AG09309 (cell line): ENCODE results near the gene SETD2.
A peak's percentile ranks its signal among the peaks of the same experiment; 100 is the strongest.

ENCODE experiments used
- DNase-seq: peaks from one replicate; pipeline ENCODE4 v3.0.0-alpha.2; 2010; ENCODE audit warnings: low read depth
- H3K4me3 ChIP-seq: 2 replicates; pipeline ENCODE4 v1.5.1; 2011; ENCODE audit warnings: mild to moderate bottlenecking, low read depth, low read length, moderate library complexity; ENCODE audit not compliant: control insufficient read depth
- CTCF ChIP-seq: IDR thresholded peaks from 2 replicates; pipeline ENCODE4 v1.5.1; 2011; ENCODE audit warnings: mild to moderate bottlenecking, low read depth, low read length, inconsistent platforms; ENCODE audit not compliant: insufficient read depth, control insufficient read depth; ENCODE audit errors: missing control alignments

Gene SETD2

GRCh38 chr3:47113669-47114365 is 50.1 kb downstream of the SETD2 start:
- no peak for TF ChIP-seq CTCF
- no peak overlapping the region; the same call in 1 of the 2 replicates for H3K4me3 ChIP-seq
- DNase-seq, result peak; percentile 17

DNA sequence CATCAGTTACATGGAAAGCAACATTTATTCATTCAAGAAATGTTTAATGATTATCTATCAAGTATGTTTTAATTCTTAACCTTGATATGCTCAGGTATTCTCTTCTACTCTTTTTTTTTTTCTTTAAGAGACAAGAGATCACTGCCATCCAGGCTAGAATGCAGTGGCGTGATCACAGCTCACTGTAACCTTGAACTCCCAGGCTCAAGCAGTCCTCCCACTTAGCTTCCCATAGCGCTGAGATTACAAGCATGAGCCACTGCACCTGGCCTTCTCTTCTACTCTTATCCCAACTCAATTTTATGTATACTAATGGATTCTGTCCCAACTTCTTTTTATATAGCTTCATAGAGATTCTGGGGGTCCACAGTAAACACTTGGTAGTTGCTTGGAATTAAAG is 50.9 kb downstream of the SETD2 start:
- DNase-seq, result no peak
- H3K4me3 ChIP-seq, result no peak overlapping the region
- no peak for TF ChIP-seq CTCF

- TF ChIP-seq CTCF, result no peak
- no peak overlapping the region for H3K4me3 ChIP-seq
These were observed 54.5 kb downstream of the SETD2 start for GRCh38 chr3:47109393-47109792.

DNA sequence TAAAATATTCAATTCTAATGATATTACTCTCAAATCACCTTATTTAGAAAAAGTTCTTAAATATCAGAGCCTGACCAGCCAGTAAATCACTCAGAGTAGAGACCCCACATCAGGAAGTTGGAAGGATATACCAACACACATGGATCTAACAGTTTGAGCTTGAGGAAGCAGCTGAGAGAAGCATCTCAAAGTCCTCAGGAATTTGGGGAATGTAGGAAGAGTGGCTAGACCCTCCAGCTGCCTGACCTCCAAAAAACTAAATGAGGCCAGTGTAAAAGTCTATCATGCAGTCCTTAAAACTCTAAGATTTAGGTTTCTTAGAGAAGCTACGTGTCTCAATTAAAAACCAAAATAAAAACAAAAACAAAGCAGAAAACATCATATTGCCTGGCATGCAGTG is 55.4 kb downstream of the SETD2 start:
- H3K4me3 ChIP-seq, result no peak overlapping the region
- DNase-seq, result no peak
- no peak for TF ChIP-seq CTCF

More at GRCh38 chr3:47109393-47109792, 54.5 kb downstream of the SETD2 start:
- no peak for DNase-seq

GRCh38 chr3:47104259-47104658 is 59.7 kb downstream of the SETD2 start:
- H3K4me3 ChIP-seq, result no peak overlapping the region
- TF ChIP-seq CTCF, result no peak
- no peak for DNase-seq

DNA sequence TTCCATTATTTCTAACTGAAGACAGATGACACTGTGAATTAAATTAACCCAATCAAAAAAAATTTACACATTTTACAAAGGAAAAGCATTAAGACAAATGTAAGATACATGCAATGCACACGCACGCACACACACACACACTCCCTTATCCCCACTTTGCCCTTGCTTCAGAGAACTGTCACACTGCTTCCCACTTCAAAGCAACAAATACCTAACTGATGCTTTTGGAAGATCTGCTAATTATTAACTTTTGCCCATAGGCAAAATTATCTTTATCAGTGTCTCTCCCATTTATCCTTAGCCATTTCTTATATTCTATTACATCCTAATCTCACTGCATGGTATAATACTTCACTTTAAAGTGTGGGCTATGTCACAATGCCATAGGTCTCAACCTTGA is 60.3 kb downstream of the SETD2 start:
- H3K4me3 ChIP-seq, result no peak overlapping the region
- no peak for DNase-seq
- no peak for TF ChIP-seq CTCF
